ENCODE data around the gene CFAP20DC.
"Not testable (repeated sequence)": the region's sequence is repeated elsewhere in the genome, so short reads cannot be mapped to it uniquely, and the experiment has no call there.

The CFAP20DC gene

DNA sequence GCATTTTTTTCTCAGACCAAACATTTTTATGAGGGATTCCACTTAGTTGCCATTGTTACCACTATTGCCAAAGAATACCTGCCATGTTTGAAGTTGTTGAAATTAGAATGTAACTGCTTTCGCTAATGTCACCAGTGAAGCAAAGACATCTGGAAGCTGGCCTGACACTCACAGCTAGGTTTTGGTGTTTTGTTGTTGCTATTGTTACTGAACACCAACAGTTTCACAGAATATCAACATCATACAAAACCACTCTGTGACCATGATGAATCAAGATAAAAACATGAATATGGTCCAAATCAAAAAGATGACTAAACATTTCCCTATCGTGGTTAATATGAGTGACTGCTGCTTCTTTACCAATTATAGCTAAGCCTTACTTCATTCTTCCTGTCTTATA is 6.9 kb upstream of the CFAP20DC start:
- TF ChIP-seq ZNF274 (IDR thresholded peaks at IDR 0.05; ENCODE audit: low read depth, low read length): no peak
- H3K4me3 ChIP-seq (ENCODE audit: low read length): no peak overlapping the region

DNA sequence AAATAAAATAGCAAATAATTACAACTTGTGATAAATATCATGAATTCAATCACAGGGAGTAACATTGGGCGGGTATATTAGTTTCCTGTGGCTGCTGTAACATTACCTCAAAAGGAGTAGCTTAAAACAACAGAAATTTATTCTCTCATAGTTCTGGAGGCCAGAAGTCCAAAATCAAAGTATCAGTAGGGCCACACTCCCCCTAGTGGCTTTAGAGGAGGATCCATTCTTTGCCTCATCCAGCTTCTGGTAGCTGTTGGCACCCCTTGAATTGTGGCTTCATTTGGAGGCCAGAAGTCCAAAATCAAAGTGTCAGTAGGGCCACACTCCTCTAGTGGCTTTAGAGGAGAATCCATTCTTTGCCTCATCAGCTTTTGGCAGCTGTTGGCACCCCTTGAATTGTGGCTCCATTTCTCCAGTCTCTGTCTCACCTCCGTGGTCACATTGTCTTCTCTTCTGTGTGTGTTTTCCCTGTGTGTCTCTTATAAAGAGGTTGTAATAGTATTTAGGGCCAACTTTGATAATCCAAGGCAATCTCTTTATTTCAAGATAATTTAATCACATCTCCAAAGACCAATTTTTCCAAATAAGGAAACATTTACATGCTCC is 3.1 kb upstream of the CFAP20DC start:
- no peak for TF ChIP-seq ZNF274 (IDR thresholded peaks at IDR 0.05; ENCODE audit: low read depth, low read length)
- no peak overlapping the region for H3K4me3 ChIP-seq (ENCODE audit: low read length)

DNA sequence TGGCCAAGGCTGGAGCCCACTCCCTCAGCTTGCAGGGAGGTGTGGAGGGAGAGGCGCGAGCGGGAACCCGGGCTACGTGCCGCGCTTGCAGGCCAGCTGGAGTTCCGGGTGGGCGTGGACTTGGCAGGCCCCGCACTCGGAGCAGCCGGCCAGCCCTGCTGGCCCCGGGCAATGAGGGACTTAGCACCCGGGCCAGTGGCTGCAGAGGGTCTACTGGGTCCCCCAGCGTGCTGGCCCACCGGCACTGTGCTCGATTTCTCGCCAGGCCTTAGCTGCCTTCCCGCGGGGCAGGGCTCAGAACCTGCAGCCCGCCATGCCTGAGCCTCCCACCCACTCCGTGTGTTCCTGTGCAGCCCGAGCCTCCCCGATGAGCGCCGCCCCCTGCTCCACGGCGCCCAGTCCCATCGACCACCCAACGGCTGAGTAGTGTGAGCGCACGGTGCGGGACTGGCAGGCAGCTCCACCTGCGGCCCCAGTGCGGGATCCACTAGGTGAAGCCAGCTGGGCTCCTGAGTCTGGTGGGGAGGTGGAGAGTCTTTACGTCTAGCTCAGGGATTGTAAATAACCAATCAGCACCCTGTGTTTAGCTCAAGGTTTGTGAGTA is 1.1 kb upstream of the CFAP20DC start:
- H3K4me3 ChIP-seq (ENCODE audit: low read length): not testable (repeated sequence)

DNA sequence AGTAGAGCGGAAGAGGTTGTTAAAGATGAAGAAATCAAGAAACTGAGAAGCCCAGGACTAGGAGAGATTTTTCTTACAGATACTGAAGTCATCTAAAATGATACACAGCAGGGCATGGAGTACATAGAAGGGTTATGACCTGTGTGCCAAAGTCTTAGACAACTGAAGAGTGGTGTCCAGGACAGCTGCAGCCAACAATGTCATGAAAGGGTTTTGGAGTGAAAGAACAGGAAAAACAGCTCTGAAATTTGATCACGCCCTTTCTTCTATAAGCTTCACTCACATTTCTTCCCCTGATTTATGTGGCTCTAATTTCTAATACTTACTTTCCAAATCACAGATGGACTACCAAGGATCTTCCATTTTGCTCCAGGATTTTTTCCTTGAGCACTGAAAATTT is 3.0 kb downstream of the CFAP20DC start:
- H3K4me3 ChIP-seq (ENCODE audit: low read length): no peak overlapping the region
- no peak for TF ChIP-seq ZNF274 (IDR thresholded peaks at IDR 0.05; ENCODE audit: low read depth, low read length)

DNA sequence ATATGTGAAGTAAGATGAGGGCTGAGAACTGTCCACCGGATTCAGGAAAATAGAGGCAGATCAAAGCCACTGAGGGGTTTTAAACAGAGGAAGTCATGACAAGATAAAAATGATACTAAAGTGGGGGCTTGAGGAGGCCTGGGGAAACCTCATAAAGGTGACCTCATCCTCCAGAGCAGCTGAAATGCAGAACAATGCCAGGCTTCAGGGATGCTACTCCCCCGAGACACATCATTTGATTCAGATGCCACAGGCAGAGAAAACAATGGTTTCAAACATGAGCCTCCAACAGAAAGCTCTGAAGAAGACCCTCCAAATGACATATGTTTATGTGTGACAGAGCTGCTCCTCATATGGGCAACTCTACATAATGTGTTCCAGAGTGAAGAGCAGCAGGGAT is 6.4 kb downstream of the CFAP20DC start:
- H3K4me3 ChIP-seq (ENCODE audit: low read length): no peak overlapping the region
- no peak for TF ChIP-seq ZNF274 (IDR thresholded peaks at IDR 0.05; ENCODE audit: low read depth, low read length)

DNA sequence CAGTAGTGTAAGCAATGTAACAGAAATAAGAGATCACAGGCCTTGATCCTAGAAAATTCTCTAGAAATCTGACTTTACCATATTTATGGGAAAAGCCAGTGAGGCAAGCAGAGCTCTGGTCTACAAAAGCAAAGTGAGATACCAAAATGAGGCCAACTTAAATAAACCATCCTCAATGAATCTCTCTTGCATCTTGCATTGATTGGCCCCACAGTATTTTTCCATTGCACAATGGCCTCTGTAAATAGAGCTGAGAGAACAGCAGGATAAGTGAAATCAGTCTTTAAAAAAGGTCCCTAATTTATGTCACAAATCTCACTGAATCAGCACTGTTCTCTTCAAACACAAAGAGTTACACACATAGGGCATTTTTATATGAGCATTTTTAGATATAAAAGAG is 8.9 kb downstream of the CFAP20DC start:
- no peak for TF ChIP-seq ZNF274 (IDR thresholded peaks at IDR 0.05; ENCODE audit: low read depth, low read length)

DNA sequence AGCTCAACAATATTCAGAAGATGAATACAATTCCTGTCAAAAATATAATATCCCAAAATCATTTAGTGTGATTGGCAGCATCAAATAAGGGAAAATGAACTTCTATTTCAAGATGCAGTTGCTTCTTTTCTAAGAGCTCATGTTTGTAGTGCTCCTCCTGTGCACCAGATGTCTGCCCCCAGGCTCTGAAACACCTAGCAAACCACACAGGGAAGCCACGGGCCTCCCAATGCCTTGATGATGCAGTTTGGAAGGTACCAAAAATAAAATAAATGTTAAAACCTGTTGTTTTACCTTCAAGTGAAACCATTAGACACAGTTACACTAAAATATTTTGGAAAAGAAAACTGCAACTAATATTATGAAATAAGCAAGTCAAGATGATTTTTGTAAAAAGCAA is 22.2 kb downstream of the CFAP20DC start:
- no peak for TF ChIP-seq ZNF274 (IDR thresholded peaks at IDR 0.05; ENCODE audit: low read depth, low read length)

More for the DNA sequence above, 8.9 kb downstream of the CFAP20DC start:
- H3K4me3 ChIP-seq (ENCODE audit: low read length): no peak overlapping the region

DNA sequence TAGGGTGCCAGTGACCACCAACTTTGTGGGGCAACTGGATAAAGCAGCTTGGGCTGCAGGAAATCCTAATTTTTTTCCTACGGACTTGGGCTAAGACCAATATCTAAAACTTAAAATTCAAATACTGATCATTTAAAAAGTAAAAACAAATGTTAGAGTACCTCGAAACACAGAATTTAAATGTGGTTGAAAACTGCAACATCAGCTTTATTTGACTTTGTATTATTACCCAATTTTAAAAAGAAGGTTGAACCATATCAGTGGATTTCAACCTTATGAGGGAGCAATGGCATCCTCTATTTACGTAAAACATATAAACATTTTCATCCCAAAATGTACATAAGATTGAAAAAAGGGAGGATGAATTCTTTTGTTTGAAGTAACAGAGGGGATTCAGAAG is 26.2 kb downstream of the CFAP20DC start:
- no peak for TF ChIP-seq ZNF274 (IDR thresholded peaks at IDR 0.05; ENCODE audit: low read depth, low read length)
- no peak overlapping the region for H3K4me3 ChIP-seq (ENCODE audit: low read length)

More for the DNA sequence above, 22.2 kb downstream of the CFAP20DC start:
- H3K4me3 ChIP-seq (ENCODE audit: low read length): no peak overlapping the region

DNA sequence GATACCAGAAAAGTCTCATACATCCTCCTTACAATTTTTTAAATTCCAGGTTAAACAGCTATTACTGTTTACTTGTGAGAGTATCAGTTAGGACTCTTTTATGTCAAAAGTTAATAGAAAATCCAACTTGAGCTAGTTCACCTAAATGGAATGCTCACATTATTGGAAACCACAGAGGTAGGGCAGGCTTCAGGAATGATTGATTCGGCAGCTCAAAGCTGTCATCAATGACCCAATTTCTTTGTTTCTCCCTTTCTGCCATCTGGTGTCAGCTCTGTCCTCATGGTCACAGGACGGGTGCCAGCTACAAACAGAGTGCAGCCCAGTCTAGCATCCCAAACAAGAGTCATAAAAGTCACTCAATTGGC is 32.2 kb downstream of the CFAP20DC start:
- TF ChIP-seq ZNF274 (IDR thresholded peaks at IDR 0.05; ENCODE audit: low read depth, low read length): no peak
- no peak overlapping the region for H3K4me3 ChIP-seq (ENCODE audit: low read length)

DNA sequence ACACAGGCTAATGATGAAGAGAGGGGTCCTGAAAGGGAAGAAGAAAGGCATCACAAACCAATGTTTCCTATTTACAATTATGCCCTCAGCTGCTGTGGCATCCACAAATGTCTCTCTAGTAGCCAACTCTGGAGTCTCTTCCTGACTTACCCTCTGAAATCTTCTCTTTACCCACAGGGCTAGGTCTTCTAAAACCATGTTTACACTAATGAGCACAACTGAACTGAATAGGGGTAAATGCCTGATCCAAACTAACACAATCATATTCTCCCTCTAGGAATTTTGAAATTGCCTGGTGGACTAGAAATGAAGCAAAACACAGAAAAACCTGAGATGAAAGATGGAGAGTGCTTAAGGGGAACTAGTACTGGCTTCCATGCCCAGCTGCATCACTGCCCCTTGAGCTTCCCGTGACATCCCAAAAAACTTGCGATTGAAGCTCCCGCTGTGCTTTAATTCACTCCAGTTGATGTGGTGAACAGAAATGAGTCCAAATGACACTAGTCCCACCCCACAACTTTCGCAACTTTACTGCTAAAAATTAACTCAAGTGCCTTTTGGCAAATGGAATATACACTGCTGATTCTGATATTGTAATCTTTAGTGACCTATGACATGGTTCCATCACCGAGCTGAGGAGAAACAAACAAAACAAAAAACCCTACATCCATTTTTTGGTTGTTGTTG is 32.8 kb downstream of the CFAP20DC start:
- H3K4me3 ChIP-seq (ENCODE audit: low read length): no peak overlapping the region
- TF ChIP-seq ZNF274 (IDR thresholded peaks at IDR 0.05; ENCODE audit: low read depth, low read length): no peak

DNA sequence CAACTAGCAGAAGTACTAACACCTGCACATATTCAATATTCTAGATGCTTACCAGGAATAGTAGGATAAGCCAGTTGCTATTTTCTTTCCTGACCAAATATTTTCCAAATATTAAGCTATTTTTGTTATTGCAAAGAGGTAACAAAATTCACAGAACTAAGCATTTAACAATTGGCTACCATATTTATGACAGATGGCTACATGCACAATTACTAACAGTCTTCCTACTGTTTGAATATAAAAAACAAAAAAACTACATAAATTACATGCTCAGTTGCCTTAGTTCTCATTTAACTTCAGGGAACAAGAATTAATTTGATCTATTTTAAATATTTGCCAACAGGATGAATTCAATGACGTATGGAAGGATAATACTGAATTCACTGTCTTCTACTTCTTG is 36.2 kb downstream of the CFAP20DC start:
- no peak for TF ChIP-seq ZNF274 (IDR thresholded peaks at IDR 0.05; ENCODE audit: low read depth, low read length)
- no peak overlapping the region for H3K4me3 ChIP-seq (ENCODE audit: low read length)

DNA sequence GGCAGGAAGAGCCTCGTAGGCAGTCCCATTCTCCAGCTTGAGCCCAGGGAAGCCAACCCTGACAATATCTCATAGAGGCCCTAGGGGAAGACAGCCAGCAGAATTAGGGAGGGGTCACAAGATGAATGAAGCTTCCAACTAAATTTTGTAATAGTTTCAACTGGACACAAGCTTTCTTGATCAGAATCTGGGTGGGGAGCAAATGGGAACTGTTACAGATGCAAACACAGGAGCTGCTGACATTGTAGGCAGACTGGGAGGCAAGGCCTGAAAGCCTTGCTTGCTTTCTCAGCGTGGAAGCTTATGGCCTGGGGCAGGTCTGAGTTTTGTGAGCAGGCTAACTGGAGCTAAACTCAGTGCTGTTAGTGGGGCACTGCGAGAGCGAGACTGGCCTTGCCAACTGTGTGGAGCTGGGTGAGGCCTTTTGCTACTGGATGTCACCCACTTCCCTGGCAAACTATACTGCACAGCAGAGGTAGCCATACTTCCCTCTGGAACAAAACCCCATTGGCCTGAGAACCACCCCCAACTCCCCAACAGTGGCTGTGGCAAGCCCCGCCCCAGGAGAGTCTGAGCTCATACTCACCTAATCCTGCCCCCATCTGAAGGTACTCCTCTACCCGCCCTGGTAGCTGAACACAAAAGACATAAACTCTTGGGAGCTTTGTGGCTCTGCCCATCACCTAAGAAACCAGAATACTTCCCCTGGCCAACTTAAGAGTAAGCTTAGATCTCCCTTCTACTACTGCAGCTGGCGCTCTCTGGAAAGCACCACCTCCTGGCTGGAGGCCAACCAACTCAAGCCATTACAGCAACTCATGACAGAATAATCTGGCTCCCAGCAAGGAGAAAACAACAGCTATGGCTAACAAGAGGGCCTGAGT is 42.9 kb downstream of the CFAP20DC start:
- H3K4me3 ChIP-seq (ENCODE audit: low read length): no peak overlapping the region
- TF ChIP-seq ZNF274 (IDR thresholded peaks at IDR 0.05; ENCODE audit: low read depth, low read length): no peak

DNA sequence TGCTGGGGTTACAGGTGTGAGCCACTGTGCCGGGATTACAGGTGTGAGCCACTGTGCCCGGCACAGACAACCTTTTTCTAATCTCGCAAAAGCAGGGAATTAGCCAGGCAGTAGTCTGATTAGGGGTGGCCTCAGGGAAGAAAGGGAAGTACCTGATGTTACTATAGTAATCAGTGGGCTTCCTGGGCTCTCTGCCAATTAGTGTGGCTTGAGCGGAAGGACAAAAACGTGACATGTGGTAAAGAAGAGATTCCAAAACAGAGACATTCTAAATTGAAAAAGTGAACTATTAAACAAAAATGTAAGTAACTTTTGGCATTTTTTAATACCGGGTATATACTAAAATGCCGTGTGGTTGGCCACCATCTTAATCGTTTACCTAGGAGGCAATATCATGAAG is 48.1 kb downstream of the CFAP20DC start:
- no peak for TF ChIP-seq ZNF274 (IDR thresholded peaks at IDR 0.05; ENCODE audit: low read depth, low read length)

DNA sequence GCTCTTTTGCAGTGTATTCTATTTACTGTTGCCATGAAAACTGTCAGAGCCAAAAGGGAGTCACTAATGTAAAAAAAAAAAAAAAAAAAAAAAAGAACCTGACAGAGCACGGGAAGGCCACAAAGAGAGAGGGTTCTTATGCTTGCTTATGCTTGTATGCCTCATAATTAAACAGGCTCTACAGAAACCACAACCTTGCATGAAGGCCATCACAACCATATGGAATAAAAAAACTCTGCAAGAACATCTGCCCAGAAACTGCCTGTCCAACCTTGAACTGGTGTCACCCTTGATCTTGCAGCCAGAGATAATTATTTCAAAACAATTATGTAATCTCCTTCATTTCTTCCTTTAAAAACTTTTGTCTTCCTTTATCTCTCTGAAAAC is 50.1 kb downstream of the CFAP20DC start:
- H3K4me3 ChIP-seq (ENCODE audit: low read length): no peak overlapping the region
- TF ChIP-seq ZNF274 (IDR thresholded peaks at IDR 0.05; ENCODE audit: low read depth, low read length): no peak

More for the DNA sequence above, 48.1 kb downstream of the CFAP20DC start:
- no peak overlapping the region for H3K4me3 ChIP-seq (ENCODE audit: low read length)

Data from GM08714 (cell line).